Peyer's patch (tissue), 4 donors: ENCODE measurements around the gene NSG1.

Source experiments
- POLR2A ChIP-seq, 2 donors: fragments of 450-650 bp; IDR thresholded peaks; one replicate each; pipeline ENCODE4 v1.5.1; 2017; ENCODE audit warnings: antibody characterized with exemption in 2 of 2, mild to moderate bottlenecking in 2 of 2, moderate library complexity in 2 of 2
- TF ChIP-seq, protein P1 (sequence below), 6 experiments: fragments of 450-650 bp in 4 of 6; fragments of 200-600 bp in 2 of 6; sonication (generic) in 1 of 6; IDR thresholded peaks; one replicate each; pipeline ENCODE4 v1.5.1; 2017 to 2019; ENCODE audit warnings: antibody characterized with exemption in 6 of 6, mild to moderate bottlenecking in 3 of 6, moderate library complexity in 1 of 6

DNA sequence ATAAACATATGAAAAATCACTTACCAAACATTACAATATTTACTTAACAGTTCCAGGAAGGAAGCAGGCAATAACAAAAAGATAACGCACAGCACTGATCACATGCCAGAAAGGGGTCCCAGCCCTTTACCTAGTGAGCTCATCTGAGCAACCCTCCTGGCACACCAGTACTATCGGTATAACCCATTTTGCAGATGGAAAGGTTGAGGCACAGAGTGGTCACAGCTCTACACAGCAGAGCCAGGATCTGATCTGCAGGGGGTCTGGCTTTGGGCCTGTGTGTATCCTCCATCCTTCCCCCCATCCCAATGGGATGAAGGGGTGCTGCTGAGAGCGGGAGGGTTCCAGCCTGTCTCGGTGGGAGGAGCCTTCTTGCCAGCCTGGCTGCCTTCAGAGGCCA is 5.0 kb downstream of the NSG1 start:
- TF ChIP-seq, protein P1, sequence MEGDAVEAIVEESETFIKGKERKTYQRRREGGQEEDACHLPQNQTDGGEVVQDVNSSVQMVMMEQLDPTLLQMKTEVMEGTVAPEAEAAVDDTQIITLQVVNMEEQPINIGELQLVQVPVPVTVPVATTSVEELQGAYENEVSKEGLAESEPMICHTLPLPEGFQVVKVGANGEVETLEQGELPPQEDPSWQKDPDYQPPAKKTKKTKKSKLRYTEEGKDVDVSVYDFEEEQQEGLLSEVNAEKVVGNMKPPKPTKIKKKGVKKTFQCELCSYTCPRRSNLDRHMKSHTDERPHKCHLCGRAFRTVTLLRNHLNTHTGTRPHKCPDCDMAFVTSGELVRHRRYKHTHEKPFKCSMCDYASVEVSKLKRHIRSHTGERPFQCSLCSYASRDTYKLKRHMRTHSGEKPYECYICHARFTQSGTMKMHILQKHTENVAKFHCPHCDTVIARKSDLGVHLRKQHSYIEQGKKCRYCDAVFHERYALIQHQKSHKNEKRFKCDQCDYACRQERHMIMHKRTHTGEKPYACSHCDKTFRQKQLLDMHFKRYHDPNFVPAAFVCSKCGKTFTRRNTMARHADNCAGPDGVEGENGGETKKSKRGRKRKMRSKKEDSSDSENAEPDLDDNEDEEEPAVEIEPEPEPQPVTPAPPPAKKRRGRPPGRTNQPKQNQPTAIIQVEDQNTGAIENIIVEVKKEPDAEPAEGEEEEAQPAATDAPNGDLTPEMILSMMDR (IDR thresholded peaks at IDR 0.05), result no peak
- no peak for TF ChIP-seq POLR2A (IDR thresholded peaks at IDR 0.05)
